Activated CD4-positive, alpha-beta T cell treated with anti-CD3 and anti-CD28 coated beads, Interleukin-2, amount 10 ng/mL, durations not matched to agents 7 days and 5 days (primary cell): ENCODE measurements around the gene NR6A1. TPM values are rescaled to one million over a fixed set of nuclear protein-coding genes. Genes with fewer than 3 reads are reported as not detected.

ENCODE experiments used
- CTCF ChIA-PET: fragments of 350-600 bp; sonication (Branson Sonifier 250); formaldehyde crosslinking; loops from one replicate; lab custom pipeline; 2021; ENCODE audit warnings: antibody characterized with exemption; lab: Charles Lee
- POLR2A ChIA-PET: fragments of 350-600 bp; sonication (Branson Sonifier 250); formaldehyde crosslinking; loops from one replicate; lab custom pipeline; 2021; ENCODE audit warnings: antibody characterized with exemption; lab: Charles Lee
- DNase-seq: peaks from one replicate; pipeline ENCODE4 v3.0.0-alpha.2; 2020
- H3K27ac Mint-ChIP-seq: one replicate; pipeline ENCODE4 v1.8.0; 2021; ENCODE audit warnings: mild to moderate bottlenecking, moderate library complexity, mixed read lengths
- H3K27me3 Mint-ChIP-seq: one replicate; pipeline ENCODE4 v1.8.0; 2021; ENCODE audit warnings: mixed read lengths
- H3K36me3 Mint-ChIP-seq: one replicate; pipeline ENCODE4 v1.8.0; 2021; ENCODE audit warnings: low read depth, mixed read lengths
- H3K4me1 Mint-ChIP-seq: one replicate; pipeline ENCODE4 v1.8.0; 2021; ENCODE audit warnings: mixed read lengths
- H3K4me3 Mint-ChIP-seq: one replicate; pipeline ENCODE4 v1.8.0; 2021; ENCODE audit warnings: mild to moderate bottlenecking, moderate library complexity, mixed read lengths
- H3K9me3 Mint-ChIP-seq: one replicate; pipeline ENCODE4 v1.8.0; 2021; ENCODE audit warnings: mixed read lengths
- total RNA-seq, 2 experiments: library from RNA; stranded (reverse); gene quantifications; one replicate each; pipeline ENCODE4 v1.2.3, GENCODE V29; 2021

The NR6A1 gene
- total RNA-seq, 2 experiments from 2014 or later, result 0.10 to 0.19 TPM

- Mint-ChIP-seq H3K36me3 (no peaks in the 10 kb centered on the region), H3K4me1 (peaks cover 5% of the 10 kb centered on the region), H3K9me3 (no peaks in the 10 kb centered on the region), H3K27me3 (peaks cover 35% of the 10 kb centered on the region), H3K27ac (no peak overlapping the region), H3K4me3 (no peak overlapping the region)
- ChIA-PET CTCF (no interaction called here), POLR2A (no interaction called here)
- no peak for DNase-seq
Observed at GRCh38 chr9:124504530-124505005, 266.5 kb downstream of the NR6A1 start.

- no peaks in the 10 kb centered on the region for H3K9me3 Mint-ChIP-seq
- H3K27me3 Mint-ChIP-seq, result peaks cover 35% of the 10 kb centered on the region
- no peak for DNase-seq
- H3K27ac Mint-ChIP-seq, result peak overlapping the region; percentile 31
- CTCF ChIA-PET, result no interaction called here
- peak overlapping the region; percentile 56 for H3K4me3 Mint-ChIP-seq
- POLR2A ChIA-PET, result no interaction called here
- no peaks in the 10 kb centered on the region for H3K36me3 Mint-ChIP-seq
- H3K4me1 Mint-ChIP-seq, result peaks cover 5% of the 10 kb centered on the region
Observed at GRCh38 chr9:124503713-124504529, 267.2 kb downstream of the NR6A1 start.

GRCh38 chr9:124502711-124503702 is 268.1 kb downstream of the NR6A1 start:
- ChIA-PET CTCF (no interaction called here), POLR2A (no interaction called here)
- Mint-ChIP-seq H3K9me3 (no peaks in the 10 kb centered on the region), H3K36me3 (no peaks in the 10 kb centered on the region), H3K4me3 (no peak overlapping the region), H3K27ac (no peak overlapping the region), H3K4me1 (peaks cover 5% of the 10 kb centered on the region), H3K27me3 (peaks cover 35% of the 10 kb centered on the region)
- no peak for DNase-seq

- Mint-ChIP-seq H3K9me3 (no peaks in the 10 kb centered on the region), H3K27me3 (peaks cover 35% of the 10 kb centered on the region), H3K36me3 (no peaks in the 10 kb centered on the region), H3K4me1 (peaks cover 5% of the 10 kb centered on the region), H3K27ac (no peak overlapping the region), H3K4me3 (no peak overlapping the region)
- POLR2A ChIA-PET, result no interaction called here
- CTCF ChIA-PET, result interaction anchor here (0.5 to 0.8 kb wide), 2 partner anchors 15 to 492 kb away, joined by 3 read pairs; no protein-coding TSS in a partner anchor
- DNase-seq, result no peak
Observed at GRCh38 chr9:124501771-124502320, 269.3 kb downstream of the NR6A1 start.

- peaks cover 7% of the 10 kb centered on the region for H3K4me1 Mint-ChIP-seq
- H3K27me3 Mint-ChIP-seq, result peaks cover 32% of the 10 kb centered on the region
- CTCF ChIA-PET, result interaction anchor here (0.8 kb wide), 1 partner anchor 16 kb away, joined by 3 read pairs; no protein-coding TSS in a partner anchor
- H3K4me3 Mint-ChIP-seq, result no peak overlapping the region
- H3K36me3 Mint-ChIP-seq, result no peaks in the 10 kb centered on the region
- DNase-seq, result no peak
- POLR2A ChIA-PET, result no interaction called here
- H3K9me3 Mint-ChIP-seq, result no peaks in the 10 kb centered on the region
- no peak overlapping the region for H3K27ac Mint-ChIP-seq
Observed at GRCh38 chr9:124500796-124501611, 270.1 kb downstream of the NR6A1 start.

- DNase-seq, result no peak
- Mint-ChIP-seq H3K27ac (no peak overlapping the region), H3K9me3 (no peaks in the 10 kb centered on the region), H3K4me1 (peaks cover 14% of the 10 kb centered on the region), H3K36me3 (no peaks in the 10 kb centered on the region), H3K27me3 (peaks cover 26% of the 10 kb centered on the region), H3K4me3 (no peak overlapping the region)
- POLR2A ChIA-PET, result no interaction called here
- CTCF ChIA-PET, result no interaction called here
Observed at GRCh38 chr9:124500028-124500795, 270.9 kb downstream of the NR6A1 start.

- Mint-ChIP-seq H3K9me3 (no peaks in the 10 kb centered on the region), H3K36me3 (no peaks in the 10 kb centered on the region), H3K27ac (no peak overlapping the region), H3K4me3 (no peak overlapping the region), H3K27me3 (peaks cover 24% of the 10 kb centered on the region), H3K4me1 (peaks cover 14% of the 10 kb centered on the region)
- POLR2A ChIA-PET, result no interaction called here
- CTCF ChIA-PET, result no interaction called here
- no peak for DNase-seq
Observed at GRCh38 chr9:124499216-124499615, 271.9 kb downstream of the NR6A1 start.

- H3K4me1 Mint-ChIP-seq, result peaks cover 10% of the 10 kb centered on the region
- H3K4me3 Mint-ChIP-seq, result no peak overlapping the region
- H3K27ac Mint-ChIP-seq, result no peak overlapping the region
- ChIA-PET POLR2A (no interaction called here), CTCF (no interaction called here)
- peaks cover 19% of the 10 kb centered on the region for H3K27me3 Mint-ChIP-seq
- no peak for DNase-seq
- H3K9me3 Mint-ChIP-seq, result no peaks in the 10 kb centered on the region
- H3K36me3 Mint-ChIP-seq, result no peaks in the 10 kb centered on the region
Observed at GRCh38 chr9:124498499-124499146, 272.5 kb downstream of the NR6A1 start.

GRCh38 chr9:124498040-124498439 is 273.1 kb downstream of the NR6A1 start:
- H3K4me1 Mint-ChIP-seq, result peaks cover 10% of the 10 kb centered on the region
- H3K9me3 Mint-ChIP-seq, result no peaks in the 10 kb centered on the region
- POLR2A ChIA-PET, result no interaction called here
- H3K4me3 Mint-ChIP-seq, result no peak overlapping the region
- peaks cover 15% of the 10 kb centered on the region for H3K27me3 Mint-ChIP-seq
- H3K36me3 Mint-ChIP-seq, result no peaks in the 10 kb centered on the region
- no peak for DNase-seq
- CTCF ChIA-PET, result no interaction called here
- H3K27ac Mint-ChIP-seq, result no peak overlapping the region

- CTCF ChIA-PET, result no interaction called here
- peaks cover 10% of the 10 kb centered on the region for H3K4me1 Mint-ChIP-seq
- no peaks in the 10 kb centered on the region for H3K36me3 Mint-ChIP-seq
- H3K27me3 Mint-ChIP-seq, result peaks cover 12% of the 10 kb centered on the region
- no peak overlapping the region for H3K27ac Mint-ChIP-seq
- POLR2A ChIA-PET, result no interaction called here
- H3K9me3 Mint-ChIP-seq, result no peaks in the 10 kb centered on the region
- DNase-seq, result no peak
- H3K4me3 Mint-ChIP-seq, result no peak overlapping the region
Observed at GRCh38 chr9:124497441-124497840, 273.7 kb downstream of the NR6A1 start.

- no peak for DNase-seq
- ChIA-PET POLR2A (no interaction called here), CTCF (no interaction called here)
- Mint-ChIP-seq H3K4me3 (no peak overlapping the region), H3K4me1 (peaks cover 10% of the 10 kb centered on the region), H3K27ac (no peak overlapping the region), H3K36me3 (no peaks in the 10 kb centered on the region), H3K9me3 (no peaks in the 10 kb centered on the region), H3K27me3 (peaks cover 3% of the 10 kb centered on the region)
Observed at GRCh38 chr9:124496463-124496862, 274.6 kb downstream of the NR6A1 start.
